HG03342 (cell line): Measurements from ENCODE around the gene CTAG2.
"Not testable (repeated sequence)": the region's sequence is repeated elsewhere in the genome, so short reads cannot be mapped to it uniquely, and the experiment has no call there.

Experiments
- ATAC-seq: cut with Tn5 transposase; IDR thresholded peaks from one replicate; pipeline ENCODE4 v1.9.1; 2021; ENCODE audit warnings: mild to moderate bottlenecking, moderate library complexity; ENCODE audit not compliant: unreplicated experiment

CTAG2 gene

DNA sequence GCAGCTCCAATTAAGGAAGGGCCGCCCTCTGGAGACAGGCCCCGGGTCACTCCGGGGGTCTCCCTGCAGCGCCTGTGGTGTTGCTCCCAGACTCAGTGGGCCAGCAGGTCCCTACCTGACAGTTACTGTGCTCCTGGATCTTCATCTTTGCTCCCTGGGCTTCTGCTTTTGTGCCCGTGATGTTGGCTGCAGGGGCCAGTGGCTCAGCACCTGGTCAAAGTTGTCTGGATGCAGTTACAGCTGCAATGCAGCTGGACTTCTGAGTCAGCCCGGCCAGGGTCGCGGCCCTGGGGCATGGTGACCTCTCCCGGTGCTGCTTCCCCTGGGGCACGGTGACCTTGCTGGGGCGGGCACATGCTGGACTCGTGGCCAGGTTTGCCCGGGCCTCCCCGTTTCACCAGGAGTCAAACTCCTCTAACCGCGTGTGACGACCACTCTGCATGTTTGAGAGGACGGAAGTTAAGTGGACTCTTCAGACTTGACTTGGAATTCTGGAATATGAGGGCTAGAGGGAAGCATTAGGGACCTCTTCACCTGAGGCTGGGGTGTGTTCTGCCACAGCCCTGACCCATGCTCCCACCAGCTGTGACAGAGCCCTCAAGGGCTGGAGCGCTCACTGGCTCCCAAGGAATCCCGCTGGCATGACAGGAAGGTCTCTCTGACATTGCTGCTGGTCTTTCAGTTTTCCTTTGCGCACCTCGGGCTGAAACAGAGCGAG is 3.7 kb downstream of the CTAG2 start:
- ATAC-seq = no peak

DNA sequence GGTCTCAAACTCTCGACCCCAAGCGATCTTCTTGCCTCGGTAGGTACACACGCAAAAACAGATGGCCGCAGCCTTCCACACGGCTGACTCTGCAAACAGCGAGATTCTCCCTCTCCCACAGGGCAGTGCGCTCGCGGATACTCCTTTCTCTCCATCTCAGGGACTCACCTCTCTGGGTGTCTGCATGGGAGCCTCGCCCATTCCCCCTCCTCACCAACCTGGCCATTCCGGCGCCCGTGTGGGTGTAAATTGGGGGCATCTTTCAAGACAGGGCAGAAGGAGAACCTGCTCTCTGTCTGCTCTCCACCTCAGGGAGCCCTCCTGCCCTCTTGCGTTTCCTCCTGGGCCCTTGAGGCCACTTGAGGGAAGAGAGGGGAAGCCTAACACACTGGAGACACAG is 4.4 kb downstream of the CTAG2 start:
- no peak for ATAC-seq

DNA sequence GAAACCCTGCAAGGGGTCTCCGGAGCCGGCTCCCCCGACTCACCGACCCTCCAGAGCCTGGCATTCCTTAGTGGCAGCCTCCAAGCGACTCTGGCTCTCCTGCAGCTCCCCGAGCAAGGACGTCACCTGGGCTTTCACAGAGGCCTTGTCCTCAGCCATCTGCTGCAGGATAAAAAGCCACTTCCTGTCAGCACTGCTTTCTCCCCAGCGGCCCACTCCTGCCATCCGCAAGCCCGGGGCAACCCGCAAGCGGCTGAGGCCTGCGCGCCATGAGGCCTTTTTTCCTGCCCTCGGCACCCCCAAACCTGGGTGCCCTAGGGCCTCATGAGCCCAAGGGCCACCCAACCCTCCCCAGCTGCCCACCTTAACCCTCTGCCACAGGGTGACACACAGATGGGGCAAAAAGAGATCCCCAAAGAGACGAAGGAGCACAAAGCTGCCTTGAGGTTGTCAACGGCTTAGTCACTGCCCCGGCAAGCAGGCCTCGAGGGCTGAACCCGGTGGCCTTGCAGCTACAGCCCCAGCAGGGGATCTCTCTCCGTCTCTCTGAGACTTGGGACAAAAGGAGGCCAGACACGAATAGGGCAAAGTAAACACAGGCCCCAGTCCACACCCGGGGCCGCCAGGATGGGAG is 7.5 kb downstream of the CTAG2 start:
- not testable (repeated sequence) for ATAC-seq

DNA sequence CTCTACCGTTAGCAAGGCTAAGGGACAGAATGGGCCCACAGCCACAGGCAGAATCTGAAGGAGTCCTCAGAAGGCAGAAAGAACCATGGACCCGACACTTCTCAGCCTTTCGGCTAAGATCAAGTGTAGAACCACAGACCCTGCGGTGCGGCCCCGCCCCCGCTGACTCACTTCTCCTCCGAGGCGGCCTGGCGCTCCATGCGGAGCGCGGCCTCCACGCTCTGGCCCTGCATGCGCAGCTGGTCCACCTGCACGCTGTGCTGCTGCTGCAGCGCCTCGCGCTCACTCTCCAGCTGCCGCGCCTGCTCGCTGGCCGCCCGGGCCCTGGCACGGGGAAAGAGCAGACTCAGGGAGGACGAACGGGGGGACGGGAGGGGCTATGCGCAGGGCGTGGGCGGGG is 9.7 kb downstream of the CTAG2 start:
- not testable (repeated sequence) for ATAC-seq

GRCh38 chrX:154641740-154642139 is 11.6 kb downstream of the CTAG2 start:
- ATAC-seq = not testable (repeated sequence)

DNA sequence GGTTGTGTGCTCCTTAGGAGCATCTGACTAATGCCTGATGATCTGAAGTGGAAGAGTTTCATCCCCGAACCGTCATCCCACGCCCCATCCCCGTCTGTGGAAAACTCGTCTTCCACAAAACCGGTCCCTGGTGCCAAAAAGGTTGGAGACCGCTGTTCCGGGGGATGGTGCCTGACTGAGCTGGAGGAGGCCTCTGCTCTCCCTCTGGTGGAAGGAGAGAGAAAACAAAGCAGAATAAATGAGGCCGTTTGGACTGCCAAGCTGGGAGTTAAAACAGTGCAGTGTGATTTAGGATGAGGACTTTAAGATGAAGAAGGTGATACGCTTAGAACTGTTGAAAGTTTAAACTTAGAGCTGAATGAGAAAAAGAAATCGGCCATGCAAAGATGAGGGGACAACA is 19.7 kb downstream of the CTAG2 start:
- ATAC-seq = not testable (repeated sequence)

DNA sequence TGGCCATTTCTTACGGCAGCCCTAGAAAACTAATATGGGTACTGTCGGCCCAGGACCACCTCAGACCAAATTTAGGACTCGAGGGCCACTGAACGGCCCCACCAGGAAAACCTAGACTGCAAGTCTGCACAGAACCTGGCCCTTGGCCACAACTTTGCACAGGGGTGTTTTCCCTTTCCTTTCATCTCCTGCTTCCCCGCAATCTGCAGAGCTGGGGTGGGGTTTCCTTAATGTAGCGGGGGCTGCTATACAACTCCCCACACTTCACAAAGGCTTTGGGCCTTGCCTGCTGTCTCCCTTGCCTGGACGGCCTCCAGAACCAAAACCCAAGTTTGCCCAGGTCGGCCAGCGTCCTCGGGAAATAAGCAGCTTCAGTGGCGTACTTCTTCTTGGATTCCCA is 22.4 kb downstream of the CTAG2 start:
- ATAC-seq = not testable (repeated sequence)

- ATAC-seq = not testable (repeated sequence)
These were observed 24.4 kb downstream of the CTAG2 start for GRCh38 chrX:154628960-154629359.

GRCh38 chrX:154620767-154621414 is 32.5 kb downstream of the CTAG2 start:
- ATAC-seq = not testable (repeated sequence)

GRCh38 chrX:154619182-154619581 is 34.2 kb downstream of the CTAG2 start, which contains the start of gene CTAG1B:
CTAG1B (minus strand) TSS chrX:154619282; CDS start chrX:154619218, 64 bp downstream.
- ATAC-seq = not testable (repeated sequence)

DNA sequence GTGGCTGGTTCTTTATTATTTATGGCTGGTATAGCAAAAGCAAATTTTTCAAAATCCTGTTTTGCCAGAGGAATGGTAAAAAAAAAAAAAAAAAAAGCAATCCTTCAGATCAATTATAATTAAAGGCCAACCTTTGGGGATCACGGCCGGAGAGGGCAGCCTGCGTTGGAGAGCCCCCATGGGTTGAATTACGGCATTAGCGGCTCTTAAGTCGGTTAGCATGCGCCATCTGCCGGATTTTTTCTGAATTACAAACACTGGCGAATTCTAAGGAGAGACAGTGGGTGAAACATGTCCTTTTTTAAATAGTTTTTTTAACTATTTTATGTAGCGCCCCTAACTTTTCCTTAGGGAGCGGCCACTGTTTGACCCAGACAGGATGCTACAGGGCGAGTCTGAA is 39.8 kb downstream of the CTAG2 start:
- not testable (repeated sequence) for ATAC-seq

- ATAC-seq = not testable (repeated sequence)
These were observed 42.2 kb downstream of the CTAG2 start for GRCh38 chrX:154611146-154611545.

GRCh38 chrX:154608823-154609222 is 44.6 kb downstream of the CTAG2 start:
- not testable (repeated sequence) for ATAC-seq

- ATAC-seq = not testable (repeated sequence)
These were observed 45.4 kb downstream of the CTAG2 start for GRCh38 chrX:154607976-154608375.

GRCh38 chrX:154607370-154607769 is 46.0 kb downstream of the CTAG2 start:
- no peak for ATAC-seq

- no peak for ATAC-seq
These were observed 47.8 kb downstream of the CTAG2 start for GRCh38 chrX:154605566-154605965.

DNA sequence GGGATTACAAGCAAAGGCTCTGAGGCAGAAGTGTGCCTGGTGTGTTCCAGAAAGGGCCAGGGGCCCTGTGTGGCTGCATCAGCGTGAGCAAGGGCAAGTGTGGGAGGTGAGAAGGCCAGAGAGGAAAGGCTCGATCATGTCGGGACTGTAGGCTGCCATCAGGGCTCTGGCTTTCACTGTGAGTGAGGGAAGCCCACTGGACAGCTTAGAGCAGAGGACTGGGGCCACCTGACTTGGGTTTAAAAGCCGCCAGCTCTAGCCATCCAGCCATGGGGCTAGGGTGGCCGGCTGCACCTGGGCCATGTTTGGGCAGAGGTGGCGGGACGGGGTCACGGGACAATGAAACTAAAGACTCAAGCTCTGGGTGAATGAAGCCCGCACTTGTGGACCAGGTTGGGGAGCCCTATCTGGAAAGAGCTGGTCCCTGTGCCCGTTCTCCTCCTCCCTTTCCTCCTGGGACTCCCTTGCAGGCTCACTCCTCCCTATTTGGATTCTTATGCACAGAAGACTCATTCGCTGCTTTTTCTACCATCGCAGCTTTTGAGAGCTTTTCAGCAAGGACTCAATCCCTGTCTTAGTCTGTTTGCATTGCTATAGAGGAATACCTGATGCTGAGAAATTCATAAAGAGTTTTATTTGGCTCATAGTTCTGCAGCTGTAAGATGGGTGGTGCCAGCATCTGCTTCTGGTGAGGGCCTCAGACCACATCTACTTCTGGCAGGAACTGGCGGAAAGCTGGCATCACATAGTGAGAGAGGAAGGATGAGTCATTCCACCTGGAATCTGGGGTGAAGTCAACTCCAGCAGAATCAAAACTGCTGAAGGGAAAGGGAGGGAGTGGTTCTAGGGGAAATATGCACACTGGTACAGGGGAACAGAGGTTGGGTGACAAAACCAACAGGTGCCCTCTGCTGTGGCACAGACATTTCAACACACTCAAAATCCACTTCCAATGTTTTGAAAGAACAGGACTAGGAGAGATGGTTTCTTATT is 49.6 kb downstream of the CTAG2 start:
- ATAC-seq = no peak

GRCh38 chrX:154602766-154603437 is 50.5 kb downstream of the CTAG2 start:
- ATAC-seq = no peak

DNA sequence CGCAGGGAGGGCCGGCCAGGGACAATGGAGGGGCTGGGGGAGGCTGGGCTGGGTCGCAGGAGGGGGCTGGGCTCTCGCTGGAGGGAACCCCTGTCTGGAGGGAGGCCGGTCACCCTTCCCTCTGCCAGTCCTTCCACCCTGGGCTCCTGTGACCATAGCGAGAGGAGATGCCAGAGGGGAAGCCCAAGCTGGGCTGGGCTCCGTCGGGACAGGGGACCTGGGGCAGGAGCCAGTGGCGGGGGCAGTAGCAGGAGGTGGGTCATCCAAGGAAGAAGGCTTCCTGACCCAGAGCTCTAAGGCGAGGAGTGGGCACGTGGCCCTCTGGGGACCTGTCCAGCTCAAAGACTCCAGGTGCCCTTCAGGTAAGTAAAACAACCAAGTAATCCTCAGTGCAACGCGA is 51.2 kb downstream of the CTAG2 start:
- ATAC-seq = no peak
